Trophoblast cell (in vitro differentiated cells and primary cell): Measurements from ENCODE around the gene RNPS1.
A peak's percentile ranks its signal among the peaks of the same experiment; 100 is the strongest.

Experiments
- DNase-seq, 2 donors: peaks; one replicate each; pipeline ENCODE4 v3.0.0-alpha.2; 2016
- H2AFZ ChIP-seq: 2 replicates; pipeline ENCODE4 v1.6.1; 2013; ENCODE audit warnings: low read length, moderate library complexity, mild to moderate bottlenecking; ENCODE audit not compliant: insufficient read depth, poor library complexity
- H2AK5ac ChIP-seq: 2 replicates; pipeline ENCODE4 v1.6.1; 2013; ENCODE audit warnings: mild to moderate bottlenecking, low read length
- H2BK120ac ChIP-seq: 2 replicates; pipeline ENCODE4 v1.6.1; 2013; ENCODE audit warnings: low read length, mild to moderate bottlenecking, moderate library complexity; ENCODE audit not compliant: insufficient read depth, poor library complexity
- H2BK12ac ChIP-seq: 2 replicates; pipeline ENCODE4 v1.6.1; 2013; ENCODE audit warnings: mild to moderate bottlenecking, low read length, moderate library complexity
- H2BK5ac ChIP-seq: 2 replicates; pipeline ENCODE4 v1.6.1; 2013; ENCODE audit warnings: low read length, low read depth, moderate library complexity, mild to moderate bottlenecking; ENCODE audit not compliant: poor library complexity
- H3K14ac ChIP-seq: 2 replicates; pipeline ENCODE4 v1.6.1; 2013; ENCODE audit warnings: mild to moderate bottlenecking, low read length
- H3K18ac ChIP-seq: 2 replicates; pipeline ENCODE4 v1.6.1; 2013; ENCODE audit warnings: mild to moderate bottlenecking, low read length
- H3K23ac ChIP-seq: 2 replicates; pipeline ENCODE4 v1.6.1; 2013; ENCODE audit warnings: low read length
- H3K27ac ChIP-seq: 2 replicates; pipeline ENCODE4 v1.5.1; 2013; ENCODE audit warnings: low read depth, mild to moderate bottlenecking, inconsistent platforms, low read length, moderate library complexity
- H3K27me3 ChIP-seq: 2 replicates; pipeline ENCODE4 v1.6.1; 2013; ENCODE audit warnings: inconsistent platforms, mild to moderate bottlenecking, low read length, moderate library complexity; ENCODE audit not compliant: insufficient read depth
- H3K36me3 ChIP-seq, 2 experiments: 1 replicate in 1 of 2; 2 replicates in 1 of 2; pipeline ENCODE4 v1.6.1; 2013; ENCODE audit warnings: low read length in 2 of 2, mild to moderate bottlenecking in 2 of 2, moderate library complexity in 1 of 2; ENCODE audit not compliant: insufficient read depth in 2 of 2, control insufficient read depth in 1 of 2
- H3K4ac ChIP-seq: 2 replicates; pipeline ENCODE4 v1.6.1; 2013; ENCODE audit warnings: low read depth, mild to moderate bottlenecking, low read length, moderate library complexity
- H3K4me1 ChIP-seq, 2 experiments: 1 replicate in 1 of 2; 2 replicates in 1 of 2; pipeline ENCODE4 v1.6.1; 2013; ENCODE audit warnings: low read length in 2 of 2, mild to moderate bottlenecking in 2 of 2, moderate library complexity in 1 of 2; ENCODE audit not compliant: insufficient read depth in 2 of 2, control insufficient read depth in 1 of 2
- H3K4me2 ChIP-seq: 2 replicates; pipeline ENCODE4 v1.6.1; 2013; ENCODE audit warnings: inconsistent platforms, mild to moderate bottlenecking, low read length, moderate library complexity
- H3K4me3 ChIP-seq: 2 replicates; pipeline ENCODE4 v1.5.1; 2013; ENCODE audit warnings: mild to moderate bottlenecking, low read depth, low read length, inconsistent platforms
- H3K79me1 ChIP-seq: one replicate; pipeline ENCODE4 v1.6.1; 2013; ENCODE audit warnings: low read length
- H3K79me2 ChIP-seq: 2 replicates; pipeline ENCODE4 v1.6.1; 2013; ENCODE audit warnings: low read length, mild to moderate bottlenecking; ENCODE audit not compliant: control insufficient read depth, insufficient read depth, poor library complexity
- H3K9ac ChIP-seq: 2 replicates; pipeline ENCODE4 v1.6.1; 2013; ENCODE audit warnings: mild to moderate bottlenecking, low read length
- H3K9me3 ChIP-seq: 2 replicates; pipeline ENCODE4 v1.6.1; 2013; ENCODE audit warnings: low read depth, mild to moderate bottlenecking, control low read depth, inconsistent platforms, low read length; ENCODE audit not compliant: insufficient read depth
- H4K12ac ChIP-seq: 2 replicates; pipeline ENCODE4 v1.6.1; 2013; ENCODE audit warnings: low read depth, mild to moderate bottlenecking, low read length, moderate library complexity
- H4K8ac ChIP-seq: 2 replicates; pipeline ENCODE4 v1.6.1; 2013; ENCODE audit warnings: low read depth, mild to moderate bottlenecking, low read length, moderate library complexity
- H4K91ac ChIP-seq: one replicate; pipeline ENCODE4 v1.6.1; 2013; ENCODE audit warnings: low read depth, mild to moderate bottlenecking, low read length, moderate library complexity
- WGBS: extraction: QIAGEN DNeasy Blood & Tissue Kit; methylation state at CpG from one replicate; pipeline ENCODE4 v1.1.7; 2013; ENCODE audit warnings: missing lambda C conversion rate; ENCODE audit not compliant: insufficient read length, insufficient coverage; ENCODE audit errors: extremely low coverage; 5-methylcytosine and 5-hydroxymethylcytosine counted together

RNPS1 gene

DNA sequence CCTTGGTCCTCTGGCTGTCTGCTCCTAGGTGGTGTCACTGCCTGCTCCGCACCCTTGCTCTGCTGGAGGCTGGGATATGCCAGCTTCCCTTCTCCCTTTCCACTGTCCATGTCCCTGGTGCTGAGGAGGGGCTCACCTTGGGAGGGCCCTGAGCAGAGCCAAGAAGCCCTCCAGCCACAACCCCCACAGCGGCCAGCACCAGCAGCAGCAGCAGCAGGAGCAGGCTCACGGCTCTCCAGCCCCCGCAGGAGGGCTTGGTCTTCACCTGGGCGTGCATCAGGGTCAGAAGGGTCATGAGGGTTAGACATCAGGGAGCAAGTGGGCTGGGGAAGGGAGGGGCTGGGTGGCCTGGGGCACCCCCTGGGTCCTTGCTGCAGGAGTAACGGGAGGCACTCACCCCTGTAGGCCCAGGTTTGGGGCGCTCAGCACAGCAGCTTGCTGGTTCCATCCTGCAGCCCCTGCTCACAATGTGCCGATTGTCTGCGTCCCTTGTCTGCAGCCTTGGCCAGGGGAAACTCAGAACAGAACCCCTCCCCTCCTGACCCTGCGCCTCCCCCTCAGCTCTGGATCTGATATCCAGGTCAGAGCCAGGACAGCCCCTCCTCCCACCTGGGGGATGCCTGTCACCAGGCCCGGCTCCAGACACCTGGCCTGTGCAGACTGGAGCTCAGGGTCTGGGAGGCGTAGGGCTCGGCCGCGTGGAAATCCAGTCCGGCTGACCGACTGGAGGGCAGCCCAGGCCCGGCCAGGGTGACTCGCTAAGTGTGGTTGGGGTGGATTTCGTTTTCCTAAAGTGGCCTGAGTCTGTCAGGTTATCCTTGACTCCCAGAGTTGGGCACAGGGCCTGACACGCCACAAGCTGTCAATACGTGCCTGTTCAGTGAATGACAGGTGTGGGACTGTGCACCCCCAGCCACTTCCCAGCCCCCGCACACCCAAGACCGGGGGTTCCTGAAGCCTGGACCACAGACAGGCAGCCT lies 57.2 kb downstream of the RNPS1 start, which contains the start of gene BRICD5:
BRICD5 (minus strand) TSS at position 478 of the 980 bp plus-strand sequence; CDS start at position 448, 30 bp downstream.
- Histone ChIP-seq H2AK5ac (no peak within 1 kb of the TSS), H3K36me3 (peaks cover 49 to 50% of the 10 kb centered on the region in 2 experiments), H3K79me1 (peaks cover 14% of the 10 kb centered on the region), H3K9ac (no peak within 1 kb of the TSS), H4K8ac (peak within 1 kb of the TSS; percentile 20), H4K91ac (no peak within 1 kb of the TSS), H2BK5ac (no peak within 1 kb of the TSS), H3K14ac (no peak within 1 kb of the TSS), H3K27ac (peak within 1 kb of the TSS; percentile 20), H3K23ac (peak within 1 kb of the TSS; percentile 19), H3K4me2 (peak within 1 kb of the TSS; percentile 6), H2BK120ac (no peak within 1 kb of the TSS), H4K12ac (peak within 1 kb of the TSS; percentile 22), H3K4me3 (no peak within 1 kb of the TSS), H3K9me3 (peaks cover 3% of the 10 kb centered on the region), H3K4ac (no peak within 1 kb of the TSS), H3K4me1 (peaks cover 32 to 36% of the 10 kb centered on the region in 2 experiments), H3K27me3 (no peaks in the 10 kb centered on the region), H3K18ac (no peak within 1 kb of the TSS), H3K79me2 (peaks cover 14% of the 10 kb centered on the region), H2AFZ (no peak within 1 kb of the TSS), H2BK12ac (no peak within 1 kb of the TSS)
- DNase-seq, result no peak
- WGBS, result no CpG with 5 or more reads among the region's 24 CpGs

DNA sequence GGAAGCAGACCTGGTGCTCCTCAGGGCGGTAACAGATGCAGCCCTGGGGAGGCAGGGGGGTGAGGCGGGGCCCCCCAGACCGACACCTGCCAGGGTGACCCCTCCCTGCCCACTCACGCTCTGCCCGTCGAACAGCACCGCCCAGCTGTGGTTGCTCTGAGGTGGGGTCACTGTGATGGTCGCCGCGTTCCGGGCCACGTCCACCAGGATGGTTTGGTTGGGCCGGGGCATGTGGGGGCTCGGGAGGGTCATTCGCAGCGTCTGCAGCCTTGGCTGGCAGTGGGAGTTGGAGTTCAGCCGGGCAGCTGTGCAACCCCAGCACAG lies 58.0 kb downstream of the RNPS1 start:
- no peak overlapping the region for H2BK5ac ChIP-seq
- no peak overlapping the region for H4K12ac ChIP-seq
- H4K8ac ChIP-seq, result no peak overlapping the region
- no peak overlapping the region for H3K4me2 ChIP-seq
- peaks cover 49 to 50% of the 10 kb centered on the region in 2 experiments for H3K36me3 ChIP-seq
- no peak overlapping the region for H2AFZ ChIP-seq
- no peak overlapping the region for H2AK5ac ChIP-seq
- H2BK120ac ChIP-seq, result no peak overlapping the region
- H2BK12ac ChIP-seq, result no peak overlapping the region
- H3K79me2 ChIP-seq, result peaks cover 16% of the 10 kb centered on the region
- no peak overlapping the region for H3K14ac ChIP-seq
- WGBS, result no CpG with 5 or more reads among the region's 17 CpGs
- H4K91ac ChIP-seq, result no peak overlapping the region
- peak overlapping the region; percentile 19 for H3K23ac ChIP-seq
- no peak overlapping the region for H3K27ac ChIP-seq
- H3K18ac ChIP-seq, result no peak overlapping the region
- H3K9me3 ChIP-seq, result peaks cover 3% of the 10 kb centered on the region
- no peak overlapping the region for H3K4me3 ChIP-seq
- DNase-seq, result no peak
- H3K27me3 ChIP-seq, result no peaks in the 10 kb centered on the region
- H3K4ac ChIP-seq, result no peak overlapping the region
- H3K79me1 ChIP-seq, result peaks cover 16% of the 10 kb centered on the region
- peaks cover 32 to 36% of the 10 kb centered on the region in 2 experiments for H3K4me1 ChIP-seq
- H3K9ac ChIP-seq, result no peak overlapping the region

DNA sequence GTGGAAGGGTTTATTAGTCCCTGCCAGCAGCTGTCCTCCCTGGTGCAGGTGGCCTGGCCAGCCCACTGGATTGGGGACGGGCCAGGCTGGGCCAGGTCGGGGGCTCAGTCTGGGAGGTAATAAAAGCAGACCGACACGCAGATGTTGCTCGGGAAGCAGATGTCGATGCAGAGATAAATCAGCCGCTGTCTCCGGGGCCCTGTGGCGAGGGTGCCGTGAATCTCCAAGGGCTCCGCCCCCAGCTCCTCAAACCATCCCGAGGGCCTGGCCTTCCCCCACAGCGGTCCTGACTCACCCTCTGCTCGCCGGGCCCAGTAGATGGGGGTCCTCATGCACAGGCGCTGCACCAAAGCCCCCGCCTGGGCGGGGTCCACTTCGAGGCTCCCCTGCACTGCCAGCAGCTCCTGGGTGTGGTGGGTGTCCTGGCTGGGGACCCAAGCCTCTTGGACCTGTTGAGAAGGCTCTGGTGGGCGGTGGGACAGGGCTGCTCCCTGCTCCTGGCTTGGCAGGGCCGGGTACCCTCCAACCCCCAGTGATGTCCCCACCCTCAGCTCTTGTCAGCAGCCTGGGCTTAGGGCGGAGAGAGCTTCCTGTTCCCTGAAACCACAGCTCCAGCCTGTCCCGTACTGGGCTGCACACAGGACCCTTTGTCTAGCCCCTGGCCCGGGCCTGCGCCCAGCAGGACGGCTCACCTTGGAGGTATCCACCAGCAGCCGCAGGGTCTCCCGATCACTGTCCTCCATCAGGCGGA lies 58.5 kb downstream of the RNPS1 start:
- Histone ChIP-seq H3K79me2 (peaks cover 15% of the 10 kb centered on the region), H3K4me1 (peaks cover 35 to 39% of the 10 kb centered on the region in 2 experiments), H3K9ac (no peak overlapping the region), H3K9me3 (peaks cover 3% of the 10 kb centered on the region), H4K8ac (no peak overlapping the region), H3K23ac (no peak overlapping the region), H3K18ac (no peak overlapping the region), H4K12ac (no peak overlapping the region), H2BK120ac (no peak overlapping the region), H3K27ac (no peak overlapping the region), H3K14ac (no peak overlapping the region), H4K91ac (no peak overlapping the region), H2BK12ac (no peak overlapping the region), H3K4me3 (no peak overlapping the region), H2BK5ac (no peak overlapping the region), H3K4me2 (no peak overlapping the region), H3K4ac (no peak overlapping the region), H2AFZ (no peak overlapping the region), H3K36me3 (peaks cover 49 to 50% of the 10 kb centered on the region in 2 experiments), H3K79me1 (peaks cover 17% of the 10 kb centered on the region), H2AK5ac (no peak overlapping the region), H3K27me3 (no peaks in the 10 kb centered on the region)
- no peak for DNase-seq
- no CpG with 5 or more reads among the region's 29 CpGs for WGBS

DNA sequence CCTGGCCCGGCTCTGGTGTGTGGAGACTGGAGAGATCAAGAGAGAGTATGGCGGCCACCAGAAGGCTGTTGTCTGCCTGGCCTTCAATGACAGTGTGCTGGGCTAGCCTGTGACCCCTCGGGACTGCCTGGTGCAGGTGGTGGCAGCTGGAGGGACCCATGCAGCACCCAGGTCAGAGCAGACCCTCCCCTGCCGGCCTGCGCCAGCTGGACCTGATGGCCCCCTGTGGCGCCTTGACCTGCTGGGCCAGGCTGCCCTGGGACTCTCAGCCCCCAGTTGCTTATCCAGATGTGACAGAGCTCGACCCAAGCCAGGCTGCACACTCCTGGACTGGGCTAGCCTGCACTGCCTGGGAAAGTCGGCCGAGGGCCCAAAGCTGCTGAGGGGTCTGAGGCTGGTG lies 59.2 kb downstream of the RNPS1 start:
- Histone ChIP-seq H2AFZ (no peak overlapping the region), H2AK5ac (no peak overlapping the region), H2BK5ac (no peak overlapping the region), H3K4me1 (peaks cover 35 to 39% of the 10 kb centered on the region in 2 experiments), H3K14ac (no peak overlapping the region), H3K18ac (no peak overlapping the region), H2BK12ac (no peak overlapping the region), H3K27ac (no peak overlapping the region), H3K4me3 (no peak overlapping the region), H2BK120ac (no peak overlapping the region), H3K27me3 (no peaks in the 10 kb centered on the region), H3K9ac (no peak overlapping the region), H3K9me3 (no peaks in the 10 kb centered on the region), H3K79me1 (peaks cover 15% of the 10 kb centered on the region), H4K91ac (no peak overlapping the region), H3K4me2 (no peak overlapping the region), H3K4ac (no peak overlapping the region), H3K36me3 (peaks cover 49 to 50% of the 10 kb centered on the region in 2 experiments), H4K8ac (no peak overlapping the region), H3K79me2 (peaks cover 10% of the 10 kb centered on the region), H3K23ac (no peak overlapping the region), H4K12ac (no peak overlapping the region)
- DNase-seq, result no peak
- WGBS, result no CpG with 5 or more reads among the region's 9 CpGs
